WTC11 (cell line): ENCODE results near the gene S100B.

Experiments
- ETV6 ChIP-seq: sonication (generic); formaldehyde crosslinking; IDR thresholded peaks from 2 replicates; pipeline ENCODE4 v1.8.1; 2022; ENCODE audit warnings: mild to moderate bottlenecking, missing genetic modification reagents
- TF ChIP-seq, protein P1 (sequence below): sonication (generic); formaldehyde crosslinking; conservative IDR thresholded peaks from 2 replicates; pipeline ENCODE4 v1.8.1; 2022; ENCODE audit warnings: mild to moderate bottlenecking, missing genetic modification reagents

DNA sequence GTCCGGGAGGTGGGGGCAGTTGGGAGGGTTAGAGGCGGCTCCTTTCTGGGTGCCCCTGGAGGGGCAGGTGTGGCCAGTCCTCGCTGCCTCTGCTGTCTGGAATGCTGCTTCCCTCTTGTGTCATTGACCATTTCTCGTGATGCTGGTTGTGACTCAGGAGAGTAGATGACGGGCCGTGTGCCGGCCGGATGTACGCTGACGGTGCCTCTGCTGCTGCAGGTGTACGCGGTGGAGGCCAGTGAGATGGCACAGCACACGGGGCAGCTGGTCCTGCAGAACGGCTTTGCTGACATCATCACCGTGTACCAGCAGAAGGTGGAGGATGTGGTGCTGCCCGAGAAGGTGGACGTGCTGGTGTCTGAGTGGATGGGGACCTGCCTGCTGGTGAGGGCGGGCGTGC is 44.5 kb upstream of the S100B start:
- no peak for TF ChIP-seq ETV6
- TF ChIP-seq, protein P1, sequence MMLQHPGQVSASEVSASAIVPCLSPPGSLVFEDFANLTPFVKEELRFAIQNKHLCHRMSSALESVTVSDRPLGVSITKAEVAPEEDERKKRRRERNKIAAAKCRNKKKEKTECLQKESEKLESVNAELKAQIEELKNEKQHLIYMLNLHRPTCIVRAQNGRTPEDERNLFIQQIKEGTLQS = no peak
